ENCODE results near the gene SYT5.
"Not testable (repeated sequence)": the region's sequence is repeated elsewhere in the genome, so short reads cannot be mapped to it uniquely, and the experiment has no call there.

Gene SYT5

GRCh38 chr19:55226788-55227187 is 46.7 kb upstream of the SYT5 start:
- no peak overlapping the region for H3K4me3 ChIP-seq (replicated peaks in 1 of 2; ENCODE audit: low read depth in 2 of 2, low read length in 2 of 2)

GRCh38 chr19:55226273-55226672 is 46.2 kb upstream of the SYT5 start:
- no peak overlapping the region for H3K4me3 ChIP-seq (replicated peaks in 1 of 2; ENCODE audit: low read depth in 2 of 2, low read length in 2 of 2)
- no peak for DNase-seq (ENCODE audit: low read depth in 2 of 2)
- TF ChIP-seq, protein P1, sequence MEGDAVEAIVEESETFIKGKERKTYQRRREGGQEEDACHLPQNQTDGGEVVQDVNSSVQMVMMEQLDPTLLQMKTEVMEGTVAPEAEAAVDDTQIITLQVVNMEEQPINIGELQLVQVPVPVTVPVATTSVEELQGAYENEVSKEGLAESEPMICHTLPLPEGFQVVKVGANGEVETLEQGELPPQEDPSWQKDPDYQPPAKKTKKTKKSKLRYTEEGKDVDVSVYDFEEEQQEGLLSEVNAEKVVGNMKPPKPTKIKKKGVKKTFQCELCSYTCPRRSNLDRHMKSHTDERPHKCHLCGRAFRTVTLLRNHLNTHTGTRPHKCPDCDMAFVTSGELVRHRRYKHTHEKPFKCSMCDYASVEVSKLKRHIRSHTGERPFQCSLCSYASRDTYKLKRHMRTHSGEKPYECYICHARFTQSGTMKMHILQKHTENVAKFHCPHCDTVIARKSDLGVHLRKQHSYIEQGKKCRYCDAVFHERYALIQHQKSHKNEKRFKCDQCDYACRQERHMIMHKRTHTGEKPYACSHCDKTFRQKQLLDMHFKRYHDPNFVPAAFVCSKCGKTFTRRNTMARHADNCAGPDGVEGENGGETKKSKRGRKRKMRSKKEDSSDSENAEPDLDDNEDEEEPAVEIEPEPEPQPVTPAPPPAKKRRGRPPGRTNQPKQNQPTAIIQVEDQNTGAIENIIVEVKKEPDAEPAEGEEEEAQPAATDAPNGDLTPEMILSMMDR (IDR thresholded peaks at IDR 0.05; ENCODE audit: low read depth, low read length), result no peak

More at GRCh38 chr19:55226788-55227187, 46.7 kb upstream of the SYT5 start:
- no peak for DNase-seq (ENCODE audit: low read depth in 2 of 2)
- TF ChIP-seq, protein P1 (IDR thresholded peaks at IDR 0.05; ENCODE audit: low read depth, low read length), result no peak

DNA sequence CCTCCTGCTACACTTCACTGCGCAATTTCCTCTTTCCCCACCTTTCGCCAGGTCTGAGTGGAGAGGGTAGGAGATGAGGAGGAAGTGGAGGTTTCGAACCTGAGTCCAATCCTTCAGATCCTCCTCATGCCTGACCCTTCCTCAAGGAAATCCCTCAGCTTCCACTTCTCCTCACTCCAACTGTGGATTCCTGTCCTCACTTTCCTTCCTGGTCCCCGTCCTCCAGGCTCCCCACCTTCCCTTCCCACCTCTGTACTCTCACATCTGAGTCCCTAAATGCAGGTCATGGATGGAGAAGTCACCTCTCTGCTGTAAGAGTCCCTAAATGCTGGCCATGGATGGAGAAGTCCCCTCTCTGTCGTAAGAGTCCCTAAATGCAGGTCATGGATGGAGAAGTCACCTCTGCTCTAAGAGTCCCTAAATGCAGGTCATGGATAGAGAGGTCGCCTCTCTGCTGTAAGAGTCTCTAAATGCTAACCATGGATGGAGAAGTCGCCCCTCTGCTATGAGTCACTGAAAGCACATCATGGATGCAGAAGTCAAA is 45.4 kb upstream of the SYT5 start:
- no peak overlapping the region for H3K4me3 ChIP-seq (replicated peaks in 1 of 2; ENCODE audit: low read depth in 2 of 2, low read length in 2 of 2)
- no peak for DNase-seq (ENCODE audit: low read depth in 2 of 2)
- TF ChIP-seq, protein P1 (IDR thresholded peaks at IDR 0.05; ENCODE audit: low read depth, low read length), result no peak

DNA sequence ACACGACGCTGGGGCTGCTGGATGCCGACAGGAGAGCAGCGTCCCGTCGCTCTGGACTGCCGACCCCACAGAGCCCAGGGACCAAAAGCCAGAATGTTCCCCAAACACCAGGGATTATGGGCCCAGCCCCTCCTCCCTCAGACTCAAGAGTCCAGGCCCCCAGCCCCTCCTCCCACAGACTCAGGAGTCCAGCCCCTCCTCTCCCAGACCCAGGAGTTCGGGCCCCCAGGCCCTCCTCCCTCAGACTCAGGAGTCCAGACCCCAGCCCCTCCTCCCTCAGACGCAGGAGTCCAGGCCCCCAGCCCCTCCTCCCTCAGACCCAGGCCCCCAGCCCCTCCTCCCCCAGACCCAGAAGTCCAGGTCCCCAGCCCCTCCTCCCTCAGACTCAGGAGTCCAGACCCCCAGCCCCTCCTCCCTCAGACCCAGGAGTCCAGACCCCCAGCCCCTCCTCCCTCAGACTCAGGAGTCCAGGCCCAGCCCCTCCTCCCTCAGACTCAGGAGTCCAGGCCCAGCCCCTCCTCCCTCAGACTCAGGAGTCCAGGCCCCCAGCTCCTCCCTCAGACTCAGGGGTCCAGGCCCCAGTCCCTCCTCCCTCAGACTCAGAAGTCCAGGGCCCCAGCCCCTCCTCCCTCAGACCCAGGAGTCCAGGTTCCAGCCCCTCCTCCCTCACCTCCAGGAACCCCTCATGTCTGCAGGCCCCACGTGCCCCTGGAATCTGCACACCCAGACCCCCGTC is 44.8 kb upstream of the SYT5 start:
- not testable (repeated sequence) for DNase-seq (ENCODE audit: low read depth in 2 of 2); H3K4me3 ChIP-seq (replicated peaks in 1 of 2; ENCODE audit: low read depth in 2 of 2, low read length in 2 of 2)

GRCh38 chr19:55224038-55224665 is 44.1 kb upstream of the SYT5 start:
- DNase-seq (ENCODE audit: low read depth in 2 of 2), result no peak
- TF ChIP-seq, protein P1 (IDR thresholded peaks at IDR 0.05; ENCODE audit: low read depth, low read length), result no peak
- H3K4me3 ChIP-seq (replicated peaks in 1 of 2; ENCODE audit: low read depth in 2 of 2, low read length in 2 of 2), result no peak overlapping the region

- no peak for DNase-seq (ENCODE audit: low read depth in 2 of 2)
- H3K4me3 ChIP-seq (replicated peaks in 1 of 2; ENCODE audit: low read depth in 2 of 2, low read length in 2 of 2), result no peak overlapping the region
- TF ChIP-seq, protein P1 (IDR thresholded peaks at IDR 0.05; ENCODE audit: low read depth, low read length), result no peak
These were observed 43.4 kb upstream of the SYT5 start for GRCh38 chr19:55223291-55224037.

DNA sequence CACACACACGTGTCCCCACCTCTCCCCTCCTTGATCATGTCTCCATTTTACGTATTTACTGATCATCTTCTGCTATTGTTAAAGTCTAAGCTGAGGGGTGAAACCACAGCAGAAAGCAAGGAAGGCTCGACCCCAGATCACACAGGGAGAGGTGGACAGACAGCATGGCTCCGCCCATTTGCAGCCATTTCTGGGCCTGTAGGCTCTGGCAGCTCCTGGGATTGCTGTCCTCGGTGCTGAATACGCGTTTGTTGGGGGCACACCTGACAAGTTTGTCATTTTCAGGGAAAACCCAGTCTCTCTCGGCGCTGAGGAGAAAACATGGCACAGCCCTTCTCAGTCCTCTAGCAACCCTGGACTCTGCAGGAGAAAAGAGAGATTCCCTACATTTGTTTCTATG is 40.4 kb upstream of the SYT5 start:
- H3K4me3 ChIP-seq (replicated peaks in 1 of 2; ENCODE audit: low read depth in 2 of 2, low read length in 2 of 2), result no peak overlapping the region
- TF ChIP-seq, protein P1 (IDR thresholded peaks at IDR 0.05; ENCODE audit: low read depth, low read length), result no peak
- DNase-seq (ENCODE audit: low read depth in 2 of 2), result no peak
